ENCODE data around the gene GRAP2. TPM values are rescaled to one million over a fixed set of nuclear protein-coding genes. Genes with fewer than 3 reads are reported as not detected.

The GRAP2 gene
- total and polyA plus RNA-seq, 2 of the 4 experiments (the other 2 are of a cell fraction): not detected

DNA sequence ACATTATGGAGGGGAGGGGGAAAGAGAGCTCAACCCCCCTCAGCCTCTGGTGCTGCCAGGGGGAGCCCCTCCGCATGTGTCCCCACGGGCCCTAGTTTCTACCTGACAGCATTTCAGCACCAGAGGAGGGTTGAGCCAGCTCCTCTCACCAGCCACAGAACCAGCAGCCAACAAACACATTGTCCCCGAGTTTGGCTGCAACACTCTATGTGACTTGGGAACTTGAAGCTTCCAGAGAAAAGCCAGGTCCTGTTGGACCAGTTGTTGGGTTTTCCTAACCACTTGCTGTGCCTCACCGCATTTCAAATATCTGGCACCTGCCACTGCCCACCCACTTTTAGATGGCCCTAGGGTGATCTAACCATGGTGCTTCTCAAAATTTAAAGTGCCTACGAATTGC lies 72.8 kb downstream of the GRAP2 start:
- Histone ChIP-seq H3K18ac (ENCODE audit: low read depth, low read length) (no peak overlapping the region), H3K4me3 (ENCODE audit: insufficient read depth, low read depth, low read length) (no peak overlapping the region), H4K5ac (ENCODE audit: low read depth, low read length) (no peak overlapping the region), H3K27me3 (ENCODE audit: control insufficient read depth, insufficient read depth, low read length) (peaks cover 68% of the 10 kb centered on the region), H3K4me2 (ENCODE audit: low read depth, low read length) (no peak overlapping the region), H2AFZ (replicated peaks; ENCODE audit: low read length, poor library complexity) (no peak overlapping the region), H3K23ac (ENCODE audit: low read depth, low read length) (no peak overlapping the region), H3K36me3 (ENCODE audit: control insufficient read depth, insufficient read depth, low read length) (no peaks in the 10 kb centered on the region), H2BK5ac (ENCODE audit: low read depth, low read length, poor library complexity, severe bottlenecking) (no peak overlapping the region), H3K56ac (ENCODE audit: extremely low read depth, insufficient read depth, low read length) (no peak overlapping the region), H4K20me1 (ENCODE audit: insufficient read depth, low read length) (no peaks in the 10 kb centered on the region), H2AK9ac (replicated peaks; ENCODE audit: low read depth, low read length, poor library complexity) (no peak overlapping the region), H3K14ac (replicated peaks; ENCODE audit: low read depth, low read length) (no peak overlapping the region), H3K27ac (ENCODE audit: insufficient read depth, low read length) (no peak overlapping the region), H4K8ac (ENCODE audit: low read depth in 2 of 2, low read length in 2 of 2) (no peak overlapping the region), H2BK120ac (ENCODE audit: low read depth, low read length) (no peak overlapping the region), H3K79me1 (ENCODE audit: low read depth in 1 of 2, low read length in 2 of 2) (no peaks in the 10 kb centered on the region), H3K4me1 (ENCODE audit: control insufficient read depth, insufficient read depth, low read length) (no peaks in the 10 kb centered on the region), H3K4ac (ENCODE audit: low read depth, low read length) (no peak overlapping the region), H2BK20ac (ENCODE audit: low read depth, low read length) (no peak overlapping the region), H4K91ac (ENCODE audit: insufficient read depth, low read depth, low read length) (no peak overlapping the region), H3K9me3 (ENCODE audit: control insufficient read depth, insufficient read depth, low read length) (no peaks in the 10 kb centered on the region), H3K9ac (ENCODE audit: low read depth, low read length) (no peak overlapping the region), H2BK15ac (ENCODE audit: low read depth, low read length) (no peak overlapping the region), H2AK5ac (ENCODE audit: low read depth, low read length) (no peak overlapping the region), H3K9me1 (ENCODE audit: insufficient read depth, low read length) (no peaks in the 10 kb centered on the region)
- WGBS, 2 experiments (ENCODE audit: extremely low coverage in 2 of 2, insufficient read length in 1 of 2): 57% methylated on average over 1 of the region's 5 CpGs; no CpG with 5 or more reads in 1 of the 2 experiments
- ATAC-seq (ENCODE audit: low read depth) (no peak), DNase-seq (no peak)
- intact Hi-C loops (cut with micrococcal nuclease): no loop called here
- TF ChIP-seq FOS (IDR thresholded peaks at IDR 0.05; ENCODE audit: low read depth, low read length): no peak
- TF ChIP-seq BHLHE40 (IDR thresholded peaks at IDR 0.05; ENCODE audit: low read depth, low read length): no peak
- no peak for TF ChIP-seq CHD1 (IDR thresholded peaks at IDR 0.05; ENCODE audit: low read depth, low read length)
- no peak for TF ChIP-seq CEBPB (IDR thresholded peaks at IDR 0.05; ENCODE audit: low read depth, low read length)
- TF ChIP-seq, protein P1, sequence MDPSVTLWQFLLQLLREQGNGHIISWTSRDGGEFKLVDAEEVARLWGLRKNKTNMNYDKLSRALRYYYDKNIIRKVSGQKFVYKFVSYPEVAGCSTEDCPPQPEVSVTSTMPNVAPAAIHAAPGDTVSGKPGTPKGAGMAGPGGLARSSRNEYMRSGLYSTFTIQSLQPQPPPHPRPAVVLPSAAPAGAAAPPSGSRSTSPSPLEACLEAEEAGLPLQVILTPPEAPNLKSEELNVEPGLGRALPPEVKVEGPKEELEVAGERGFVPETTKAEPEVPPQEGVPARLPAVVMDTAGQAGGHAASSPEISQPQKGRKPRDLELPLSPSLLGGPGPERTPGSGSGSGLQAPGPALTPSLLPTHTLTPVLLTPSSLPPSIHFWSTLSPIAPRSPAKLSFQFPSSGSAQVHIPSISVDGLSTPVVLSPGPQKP (IDR thresholded peaks at IDR 0.05; ENCODE audit: borderline replicate concordance, low read depth, low read length): no peak
- no peak for TF ChIP-seq MAFK (IDR thresholded peaks at IDR 0.05; ENCODE audit: low read depth, low read length)
- TF ChIP-seq MXI1 (IDR thresholded peaks at IDR 0.05; ENCODE audit: borderline replicate concordance, low read depth, low read length): no peak
- no peak for TF ChIP-seq MAZ (IDR thresholded peaks at IDR 0.05; ENCODE audit: borderline replicate concordance, low read depth, low read length)
- no peak for TF ChIP-seq POLR2A (IDR thresholded peaks at IDR 0.05; ENCODE audit: low read depth, low read length)
- no peak for TF ChIP-seq RCOR1 (IDR thresholded peaks at IDR 0.05; ENCODE audit: insufficient replicate concordance, low read length)
- no peak for TF ChIP-seq CTCF (conservative IDR thresholded peaks at IDR 0.05; ENCODE audit: low read depth, low read length)
- no peak for TF ChIP-seq RFX5 (IDR thresholded peaks at IDR 0.05; ENCODE audit: low read depth, low read length)
- TF ChIP-seq RAD21 (IDR thresholded peaks at IDR 0.05; ENCODE audit: low read length): no peak
- TF ChIP-seq NFE2L2 (IDR thresholded peaks at IDR 0.05; ENCODE audit: low read depth, low read length): no peak
- TF ChIP-seq, protein P2, sequence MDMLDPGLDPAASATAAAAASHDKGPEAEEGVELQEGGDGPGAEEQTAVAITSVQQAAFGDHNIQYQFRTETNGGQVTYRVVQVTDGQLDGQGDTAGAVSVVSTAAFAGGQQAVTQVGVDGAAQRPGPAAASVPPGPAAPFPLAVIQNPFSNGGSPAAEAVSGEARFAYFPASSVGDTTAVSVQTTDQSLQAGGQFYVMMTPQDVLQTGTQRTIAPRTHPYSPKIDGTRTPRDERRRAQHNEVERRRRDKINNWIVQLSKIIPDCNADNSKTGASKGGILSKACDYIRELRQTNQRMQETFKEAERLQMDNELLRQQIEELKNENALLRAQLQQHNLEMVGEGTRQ (IDR thresholded peaks at IDR 0.05; ENCODE audit: low read depth, low read length): no peak
- no peak for TF ChIP-seq SMC3 (IDR thresholded peaks at IDR 0.05; ENCODE audit: low read depth, low read length)
- POLR2A ChIA-PET (ENCODE audit: unreplicated experiment): no interaction called here
- dilution Hi-C loops (cut with HindIII; ENCODE audit: low sequenced_read_pairs, unreplicated experiment): no loop called here
- in situ Hi-C loops (cut with MboI; ENCODE audit: low sequenced_read_pairs): no loop called here
- no TSS peak for BruUV-seq (replicated peaks)
- CTCF ChIA-PET: no interaction called here
